Measurements from ENCODE around the gene CDHR4.

- TF ChIP-seq CTCF (IDR thresholded peaks at IDR 0.05; ENCODE audit: poor library complexity) (no peak), EZH2 (IDR thresholded peaks at IDR 0.05; ENCODE audit: borderline replicate concordance) (no peak), EZH2phosphoT487 (IDR thresholded peaks at IDR 0.05; ENCODE audit: low read depth, severe bottlenecking, unreplicated experiment) (no peak)
Observed at GRCh38 chr3:49806850-49807249, 7.2 kb upstream of the CDHR4 start.
